Body of pancreas (tissue), 4 donors: ENCODE data around the gene SLC26A2.

Experiments
- POLR2A ChIP-seq, 3 donors: fragments of 450-650 bp; IDR thresholded peaks; one replicate each; pipeline ENCODE4 v1.6.1; 2016; ENCODE audit warnings: antibody characterized with exemption in 3 of 3, mild to moderate bottlenecking in 2 of 3
- TF ChIP-seq, protein P1 (sequence below), 7 experiments: fragments of 450-650 bp in 4 of 7; fragments of 200-600 bp in 3 of 7; sonication (generic) in 3 of 7; IDR thresholded peaks; one replicate each; pipeline ENCODE4 v1.5.1; 2016 to 2019; ENCODE audit warnings: antibody characterized with exemption in 7 of 7

DNA sequence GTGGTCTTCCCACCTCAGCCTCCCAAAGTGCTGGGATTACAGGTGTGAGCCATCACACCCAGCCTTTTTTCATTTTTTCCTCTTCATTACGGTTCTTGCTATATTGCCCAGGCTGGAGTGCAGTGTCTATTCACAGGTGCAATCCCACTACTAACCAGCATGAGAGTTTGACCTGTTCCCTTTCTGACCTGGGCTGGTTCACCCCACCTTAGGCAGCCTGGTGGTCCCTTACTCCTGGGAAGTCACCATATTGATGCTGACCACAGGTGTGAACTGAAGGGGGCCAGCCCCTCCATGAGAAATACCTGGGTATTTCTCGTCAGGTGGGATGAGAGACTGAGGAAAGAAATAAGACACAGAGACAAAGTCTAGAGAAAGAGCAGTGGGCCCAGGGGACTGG lies 18.4 kb upstream of the SLC26A2 start:
- TF ChIP-seq, protein P1, sequence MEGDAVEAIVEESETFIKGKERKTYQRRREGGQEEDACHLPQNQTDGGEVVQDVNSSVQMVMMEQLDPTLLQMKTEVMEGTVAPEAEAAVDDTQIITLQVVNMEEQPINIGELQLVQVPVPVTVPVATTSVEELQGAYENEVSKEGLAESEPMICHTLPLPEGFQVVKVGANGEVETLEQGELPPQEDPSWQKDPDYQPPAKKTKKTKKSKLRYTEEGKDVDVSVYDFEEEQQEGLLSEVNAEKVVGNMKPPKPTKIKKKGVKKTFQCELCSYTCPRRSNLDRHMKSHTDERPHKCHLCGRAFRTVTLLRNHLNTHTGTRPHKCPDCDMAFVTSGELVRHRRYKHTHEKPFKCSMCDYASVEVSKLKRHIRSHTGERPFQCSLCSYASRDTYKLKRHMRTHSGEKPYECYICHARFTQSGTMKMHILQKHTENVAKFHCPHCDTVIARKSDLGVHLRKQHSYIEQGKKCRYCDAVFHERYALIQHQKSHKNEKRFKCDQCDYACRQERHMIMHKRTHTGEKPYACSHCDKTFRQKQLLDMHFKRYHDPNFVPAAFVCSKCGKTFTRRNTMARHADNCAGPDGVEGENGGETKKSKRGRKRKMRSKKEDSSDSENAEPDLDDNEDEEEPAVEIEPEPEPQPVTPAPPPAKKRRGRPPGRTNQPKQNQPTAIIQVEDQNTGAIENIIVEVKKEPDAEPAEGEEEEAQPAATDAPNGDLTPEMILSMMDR (IDR thresholded peaks at IDR 0.05): no peak
- TF ChIP-seq POLR2A (IDR thresholded peaks at IDR 0.05): no peak
